Thyroid gland (tissue), 4 donors: ENCODE measurements around the gene LEMD3. TPM values are rescaled to one million over a fixed set of nuclear protein-coding genes. Genes with fewer than 3 reads are reported as not detected.

Experiments used
- DNase-seq, 2 donors: peaks; one replicate each; pipeline ENCODE4 v3.0.0-alpha.2; 2019
- H3K27ac ChIP-seq, 3 donors: fragments of 200-600 bp; sonication (generic); 1 replicate in 2 of 3; 2 replicates in 1 of 3; pipeline ENCODE4 v1.5.1; 2016 to 2019; ENCODE audit warnings: mild to moderate bottlenecking in 1 of 3, moderate library complexity in 1 of 3
- H3K27me3 ChIP-seq: fragments of 200-600 bp; sonication (generic); one replicate; pipeline ENCODE4 v1.5.1; 2019
- H3K36me3 ChIP-seq, 2 donors: fragments of 200-600 bp; sonication (generic); one replicate each; pipeline ENCODE4 v1.5.1; 2016 to 2019
- H3K4me1 ChIP-seq, 2 donors: fragments of 200-600 bp; sonication (generic); one replicate each; pipeline ENCODE4 v1.5.1; 2017 to 2019
- H3K4me3 ChIP-seq, 3 donors: fragments of 200-600 bp; sonication (generic); replicated peaks in 1 of 3; 1 replicate in 2 of 3; 2 replicates in 1 of 3; pipeline ENCODE4 v1.5.1; 2016; ENCODE audit warnings: mild to moderate bottlenecking in 1 of 3
- H3K9me3 ChIP-seq: fragments of 200-600 bp; sonication (generic); one replicate; pipeline ENCODE4 v1.5.1; 2017
- CTCF ChIP-seq, 6 experiments: fragments of 200-600 bp in 3 of 6; fragments of 450-650 bp in 3 of 6; sonication (generic) in 3 of 6; IDR thresholded peaks; one replicate each; pipeline ENCODE4 v1.5.1; 2016 to 2019; ENCODE audit warnings: antibody characterized with exemption in 6 of 6, mild to moderate bottlenecking in 2 of 6, inconsistent platforms in 1 of 6, moderate library complexity in 1 of 6
- POLR2A ChIP-seq, 2 donors: fragments of 450-650 bp; IDR thresholded peaks; one replicate each; pipeline ENCODE4 v1.6.1; 2017; ENCODE audit warnings: antibody characterized with exemption in 2 of 2, mild to moderate bottlenecking in 2 of 2, moderate library complexity in 1 of 2
- WGBS, 2 donors: methylation state at CpG; one replicate each; pipeline ENCODE4 v1.1.5; 2017; 5-methylcytosine and 5-hydroxymethylcytosine counted together
- intact Hi-C: fragments of 100-400 bp; cut with DNase I; formaldehyde crosslinking; loops from one replicate; pipeline ENCODE4 v1.15.1; 2023
- total RNA-seq, 4 donors: library from RNA; depleted of rRNA; stranded (reverse); fragments of >200 nt; gene quantifications; one replicate each; pipeline ENCODE4 v1.2.3, GENCODE V29; 2016

LEMD3 gene
- total RNA-seq, 4 donors from 2014 or later: 45.4 to 64.0 (median 49.3) TPM

- Histone ChIP-seq H3K27me3 (no peaks in the 10 kb centered on the region), H3K27ac (no peak overlapping the region), H3K9me3 (no peaks in the 10 kb centered on the region), H3K4me1 (no peaks in the 10 kb centered on the region), H3K4me3 (no peak overlapping the region), H3K36me3 (no peaks in the 10 kb centered on the region)
- no peak for DNase-seq
- TF ChIP-seq CTCF (IDR thresholded peaks at IDR 0.05) (no peak), POLR2A (IDR thresholded peaks at IDR 0.05) (no peak)
- WGBS, 2 donors: 75 to 79% methylated on average over 1 of the region's 1 CpG
- intact Hi-C loops: no loop called here
Measured at GRCh38 chr12:65152596-65152995, 16.8 kb upstream of the LEMD3 start.

DNA sequence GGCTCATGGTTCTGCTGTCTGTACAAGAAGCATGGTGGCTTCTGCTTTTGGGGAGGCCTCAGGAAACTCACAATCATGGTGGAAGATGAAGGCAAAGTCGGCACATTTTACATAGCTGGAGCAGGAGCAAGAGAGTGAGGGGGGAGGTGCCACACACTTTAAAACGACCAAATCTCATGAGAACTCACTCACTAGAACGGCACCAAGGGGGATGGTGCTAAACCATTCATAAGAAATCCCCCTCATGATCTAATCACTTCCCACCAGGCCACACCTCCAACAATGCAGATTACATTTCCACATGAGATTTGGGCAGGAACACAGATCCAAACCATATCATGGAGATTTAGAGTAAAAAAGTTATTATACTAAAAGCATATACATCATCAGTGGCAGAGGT is 13.6 kb upstream of the LEMD3 start:
- no peaks in the 10 kb centered on the region for H3K27me3 ChIP-seq
- DNase-seq: no peak
- H3K4me3 ChIP-seq: no peak overlapping the region
- no peak for TF ChIP-seq POLR2A (IDR thresholded peaks at IDR 0.05)
- H3K36me3 ChIP-seq: no peaks in the 10 kb centered on the region
- intact Hi-C loops: no loop called here
- H3K4me1 ChIP-seq: no peaks in the 10 kb centered on the region
- H3K9me3 ChIP-seq: no peaks in the 10 kb centered on the region
- 60 to 64% methylated on average over 3 of the region's 3 CpGs for WGBS, 2 donors
- no peak overlapping the region for H3K27ac ChIP-seq

GRCh38 chr12:65156366-65156841 is 13.0 kb upstream of the LEMD3 start:
- Histone ChIP-seq H3K4me3 (no peak overlapping the region), H3K36me3 (no peaks in the 10 kb centered on the region), H3K27ac (no peak overlapping the region), H3K9me3 (no peaks in the 10 kb centered on the region), H3K27me3 (no peaks in the 10 kb centered on the region), H3K4me1 (no peaks in the 10 kb centered on the region)
- intact Hi-C loops: no loop called here
- DNase-seq: no peak
- 70 to 83% methylated on average over 2 of the region's 2 CpGs for WGBS, 2 donors
- TF ChIP-seq POLR2A (IDR thresholded peaks at IDR 0.05) (no peak), CTCF (IDR thresholded peaks at IDR 0.05) (no peak)

GRCh38 chr12:65157091-65157490 is 12.3 kb upstream of the LEMD3 start:
- Histone ChIP-seq H3K36me3 (no peaks in the 10 kb centered on the region), H3K27ac (no peak overlapping the region), H3K4me3 (no peak overlapping the region), H3K4me1 (no peaks in the 10 kb centered on the region), H3K27me3 (no peaks in the 10 kb centered on the region), H3K9me3 (no peaks in the 10 kb centered on the region)
- 83 to 87% methylated on average over 4 of the region's 4 CpGs for WGBS, 2 donors
- TF ChIP-seq CTCF (IDR thresholded peaks at IDR 0.05): no peak
- no peak for TF ChIP-seq POLR2A (IDR thresholded peaks at IDR 0.05)
- intact Hi-C loops: no loop called here
- no peak for DNase-seq

DNA sequence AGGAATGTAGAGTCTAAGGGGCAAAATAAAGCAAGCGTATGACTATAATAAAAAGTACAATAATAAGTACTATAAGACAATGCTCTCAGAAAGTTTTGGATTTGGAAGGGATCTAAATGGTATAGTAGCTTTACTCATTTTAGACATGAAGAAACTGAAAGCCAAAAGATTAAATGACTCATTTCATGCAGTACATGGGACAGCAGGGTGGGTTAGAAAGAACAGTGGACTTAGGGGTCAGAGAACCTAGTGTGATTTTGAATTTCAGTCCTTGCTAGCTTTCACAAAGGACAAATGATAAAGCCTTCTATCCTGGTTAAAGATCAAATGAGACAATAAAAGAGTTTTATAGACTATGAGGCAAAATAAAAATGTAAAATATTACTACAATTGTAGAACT is 6.8 kb upstream of the LEMD3 start:
- TF ChIP-seq CTCF (IDR thresholded peaks at IDR 0.05): no peak
- no peak for TF ChIP-seq POLR2A (IDR thresholded peaks at IDR 0.05)
- Histone ChIP-seq H3K4me1 (no peaks in the 10 kb centered on the region), H3K27ac (no peak overlapping the region), H3K4me3 (no peak overlapping the region), H3K9me3 (no peaks in the 10 kb centered on the region), H3K36me3 (no peaks in the 10 kb centered on the region), H3K27me3 (no peaks in the 10 kb centered on the region)
- intact Hi-C loops: no loop called here
- DNase-seq: no peak
- 100% methylated on average over 1 of the region's 1 CpG for WGBS, 2 donors

- Histone ChIP-seq H3K9me3 (no peaks in the 10 kb centered on the region), H3K4me1 (peaks cover 0 to 3% of the 10 kb centered on the region in 2 donors), H3K4me3 (no peak overlapping the region), H3K27ac (no peak overlapping the region), H3K27me3 (no peaks in the 10 kb centered on the region), H3K36me3 (no peaks in the 10 kb centered on the region)
- 95 to 96% methylated on average over 2 of the region's 2 CpGs for WGBS, 2 donors
- no peak for DNase-seq
- intact Hi-C loops: no loop called here
- TF ChIP-seq POLR2A (IDR thresholded peaks at IDR 0.05): no peak
- no peak for TF ChIP-seq CTCF (IDR thresholded peaks at IDR 0.05)
Measured at GRCh38 chr12:65164244-65164643, 5.1 kb upstream of the LEMD3 start.
